ENCODE data around the gene OR51B5.

DNA sequence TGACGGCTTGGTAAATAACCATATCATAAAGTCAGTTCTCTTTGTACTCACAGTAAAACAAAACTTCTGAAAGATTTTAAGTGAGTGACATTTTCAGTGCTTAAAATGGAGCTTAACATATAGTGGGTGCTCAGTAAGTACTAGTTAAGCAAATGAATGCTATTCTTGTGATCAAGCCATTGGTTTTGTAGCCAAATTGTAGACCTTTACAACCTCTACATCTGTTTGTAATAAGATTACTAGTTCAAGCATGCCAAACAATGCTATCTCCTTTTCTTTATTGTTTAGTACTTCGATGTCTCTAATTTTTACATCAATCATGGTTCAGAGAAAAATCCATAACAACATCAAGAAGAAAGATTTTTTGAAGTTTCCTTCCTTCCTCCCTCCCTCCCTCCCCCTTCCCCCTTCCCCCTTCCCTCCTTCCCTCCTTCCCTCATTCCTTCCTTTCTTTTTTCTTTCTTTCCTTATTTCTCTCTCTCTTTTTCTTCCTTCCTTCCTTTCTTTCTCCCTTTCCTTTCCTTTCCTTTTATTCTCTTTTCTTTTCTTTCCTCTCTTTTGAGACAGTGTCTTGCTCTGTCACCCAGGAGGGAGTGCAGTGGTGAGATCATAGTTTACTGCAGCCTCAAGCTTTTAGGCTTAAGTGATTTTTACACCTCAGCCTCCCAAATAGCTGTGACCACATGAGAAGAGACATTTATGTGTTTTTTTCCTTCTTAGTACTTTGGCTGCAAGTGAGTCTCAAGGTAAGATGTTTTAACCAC, 35.9 kb downstream of the OR51B5 start:
- TF ChIP-seq, protein P1, sequence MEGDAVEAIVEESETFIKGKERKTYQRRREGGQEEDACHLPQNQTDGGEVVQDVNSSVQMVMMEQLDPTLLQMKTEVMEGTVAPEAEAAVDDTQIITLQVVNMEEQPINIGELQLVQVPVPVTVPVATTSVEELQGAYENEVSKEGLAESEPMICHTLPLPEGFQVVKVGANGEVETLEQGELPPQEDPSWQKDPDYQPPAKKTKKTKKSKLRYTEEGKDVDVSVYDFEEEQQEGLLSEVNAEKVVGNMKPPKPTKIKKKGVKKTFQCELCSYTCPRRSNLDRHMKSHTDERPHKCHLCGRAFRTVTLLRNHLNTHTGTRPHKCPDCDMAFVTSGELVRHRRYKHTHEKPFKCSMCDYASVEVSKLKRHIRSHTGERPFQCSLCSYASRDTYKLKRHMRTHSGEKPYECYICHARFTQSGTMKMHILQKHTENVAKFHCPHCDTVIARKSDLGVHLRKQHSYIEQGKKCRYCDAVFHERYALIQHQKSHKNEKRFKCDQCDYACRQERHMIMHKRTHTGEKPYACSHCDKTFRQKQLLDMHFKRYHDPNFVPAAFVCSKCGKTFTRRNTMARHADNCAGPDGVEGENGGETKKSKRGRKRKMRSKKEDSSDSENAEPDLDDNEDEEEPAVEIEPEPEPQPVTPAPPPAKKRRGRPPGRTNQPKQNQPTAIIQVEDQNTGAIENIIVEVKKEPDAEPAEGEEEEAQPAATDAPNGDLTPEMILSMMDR (IDR thresholded peaks at IDR 0.05), result no peak
- no peak for TF ChIP-seq POLR2AphosphoS5 (IDR thresholded peaks at IDR 0.05; ENCODE audit: insufficient read depth in 1 of 2, low read depth in 1 of 2)
